ENCODE data around the gene CHRNA9. TPM values are rescaled to one million over a fixed set of nuclear protein-coding genes. Genes with fewer than 3 reads are reported as not detected.
A peak's percentile ranks its signal among the peaks of the same experiment; 100 is the strongest.

The CHRNA9 gene
- total RNA-seq, 2 donors from 2014 or later, result not detected

GRCh38 chr4:40301603-40302002 lies 33.5 kb upstream of the CHRNA9 start:
- H3K4me1 Mint-ChIP-seq (ENCODE audit: low read depth), result peaks cover 83% of the 10 kb centered on the region
- no peaks in the 10 kb centered on the region for H3K27me3 Mint-ChIP-seq (ENCODE audit: low read depth)
- peaks cover 9 to 10% of the 10 kb centered on the region in 2 donors for H3K36me3 Mint-ChIP-seq (ENCODE audit: insufficient read depth in 2 of 2)
- peaks cover 2 to 3% of the 10 kb centered on the region in 2 donors for H3K9me3 Mint-ChIP-seq
- H3K4me3 Mint-ChIP-seq, result peak overlapping the region; percentile 79 to 90
- peak; percentile 46 to 54 for ATAC-seq (replicated peaks in 1 of 2)
- peak; percentile 43 to 50 for DNase-seq
- H3K27ac Mint-ChIP-seq, result peak overlapping the region; percentile 66

DNA sequence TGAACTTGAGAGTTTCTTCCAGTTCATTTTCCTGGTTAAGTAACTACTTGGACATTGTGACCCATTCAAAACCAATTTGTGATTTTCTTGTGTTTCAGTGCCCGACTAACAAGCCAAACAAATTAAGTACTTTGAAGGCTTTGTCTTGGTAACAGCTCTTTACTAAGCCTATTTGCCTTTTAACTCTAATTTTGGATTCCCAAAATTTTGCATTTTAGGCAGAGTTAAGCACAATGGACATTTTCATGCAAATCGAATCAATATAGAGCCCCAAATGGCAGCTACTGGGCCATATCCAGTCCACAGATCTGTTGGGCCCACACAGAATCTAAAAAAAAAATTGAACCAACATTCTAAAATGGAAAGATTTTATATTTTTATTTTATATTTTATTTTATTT lies 31.4 kb upstream of the CHRNA9 start:
- no peak for ATAC-seq (replicated peaks in 1 of 2)
- Mint-ChIP-seq H3K4me1 (ENCODE audit: low read depth) (peaks cover 84% of the 10 kb centered on the region), H3K9me3 (peaks cover 2 to 3% of the 10 kb centered on the region in 2 donors), H3K27me3 (ENCODE audit: low read depth) (no peaks in the 10 kb centered on the region), H3K36me3 (ENCODE audit: insufficient read depth in 2 of 2) (peaks cover 7 to 10% of the 10 kb centered on the region in 2 donors), H3K4me3 (no peak overlapping the region), H3K27ac (no peak overlapping the region)
- no peak for DNase-seq

- Mint-ChIP-seq H3K27ac (peak overlapping the region; percentile 79), H3K27me3 (ENCODE audit: low read depth) (no peaks in the 10 kb centered on the region), H3K36me3 (ENCODE audit: insufficient read depth in 2 of 2) (peaks cover 7 to 10% of the 10 kb centered on the region in 2 donors), H3K4me3 (peak overlapping the region; percentile 77 to 80), H3K4me1 (ENCODE audit: low read depth) (peaks cover 85% of the 10 kb centered on the region), H3K9me3 (peaks cover 2 to 3% of the 10 kb centered on the region in 2 donors)
- peak; percentile 65 to 76 for DNase-seq
- ATAC-seq (replicated peaks in 1 of 2), result peak; percentile 65 to 72
These were observed 29.6 kb upstream of the CHRNA9 start for GRCh38 chr4:40305328-40306170.

DNA sequence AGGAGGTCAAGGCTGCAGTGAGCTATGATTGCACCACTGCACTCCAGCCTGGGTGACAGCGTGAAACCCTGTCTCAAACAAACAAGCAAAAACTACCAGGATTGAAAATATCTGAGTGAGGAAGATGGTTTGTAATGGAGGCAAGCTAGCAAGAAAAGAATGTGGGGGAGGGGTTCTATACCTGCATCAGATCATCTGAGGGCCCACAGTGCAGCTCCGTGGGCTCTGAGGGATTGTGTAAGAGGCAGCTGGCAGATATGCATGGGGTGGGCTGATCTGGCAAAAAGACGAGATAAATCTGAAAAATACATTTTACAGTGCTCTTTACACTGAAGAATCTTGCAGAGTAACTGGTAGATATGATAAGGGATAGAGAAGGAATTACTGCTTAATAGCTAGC lies 28.9 kb upstream of the CHRNA9 start:
- H3K27ac Mint-ChIP-seq, result peak overlapping the region; percentile 79

DNA sequence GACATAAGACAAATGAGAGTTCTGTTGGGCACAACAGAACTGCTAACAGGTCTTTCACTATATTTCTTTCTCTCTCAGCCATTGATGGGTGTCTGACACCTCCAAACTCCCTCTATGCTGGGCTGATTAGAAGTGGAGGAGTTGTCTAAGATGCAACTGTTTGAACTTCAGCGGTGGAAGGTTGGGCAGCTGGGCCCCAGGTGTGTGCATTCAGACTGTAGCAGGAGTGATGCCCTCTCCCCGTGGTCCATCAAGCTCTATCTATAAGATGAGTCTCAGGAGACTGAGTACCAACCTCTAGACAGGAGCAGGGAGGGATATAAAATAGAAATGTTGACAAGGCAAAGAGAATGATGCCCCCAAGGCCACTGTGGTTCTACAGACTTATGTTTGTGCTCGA lies 28.2 kb upstream of the CHRNA9 start:
- Mint-ChIP-seq H3K4me3 (peak overlapping the region; percentile 77 to 80), H3K27ac (peak overlapping the region; percentile 93), H3K27me3 (ENCODE audit: low read depth) (no peaks in the 10 kb centered on the region), H3K36me3 (ENCODE audit: insufficient read depth in 2 of 2) (peaks cover 7 to 10% of the 10 kb centered on the region in 2 donors), H3K9me3 (peaks cover 2 to 3% of the 10 kb centered on the region in 2 donors), H3K4me1 (ENCODE audit: low read depth) (peaks cover 85% of the 10 kb centered on the region)
- no peak for ATAC-seq (replicated peaks in 1 of 2)
- DNase-seq, result no peak

More for the DNA sequence above, 28.9 kb upstream of the CHRNA9 start:
- peaks cover 7 to 10% of the 10 kb centered on the region in 2 donors for H3K36me3 Mint-ChIP-seq (ENCODE audit: insufficient read depth in 2 of 2)
- no peaks in the 10 kb centered on the region for H3K27me3 Mint-ChIP-seq (ENCODE audit: low read depth)
- DNase-seq (no peak), ATAC-seq (replicated peaks in 1 of 2) (no peak)
- peaks cover 2 to 3% of the 10 kb centered on the region in 2 donors for H3K9me3 Mint-ChIP-seq
- H3K4me1 Mint-ChIP-seq (ENCODE audit: low read depth), result peaks cover 85% of the 10 kb centered on the region
- peak overlapping the region; percentile 77 to 80 for H3K4me3 Mint-ChIP-seq

- peak overlapping the region; percentile 77 to 80 for H3K4me3 Mint-ChIP-seq
- peaks cover 85% of the 10 kb centered on the region for H3K4me1 Mint-ChIP-seq (ENCODE audit: low read depth)
- ATAC-seq (replicated peaks in 1 of 2) (peak; percentile 54 to 57), DNase-seq (peak; percentile 72 to 78)
- peak overlapping the region; percentile 93 for H3K27ac Mint-ChIP-seq
- H3K36me3 Mint-ChIP-seq (ENCODE audit: insufficient read depth in 2 of 2), result peaks cover 6% of the 10 kb centered on the region in 2 donors
- H3K9me3 Mint-ChIP-seq, result peaks cover under 1 to 3% of the 10 kb centered on the region in 2 donors
- H3K27me3 Mint-ChIP-seq (ENCODE audit: low read depth), result no peaks in the 10 kb centered on the region
These were observed 27.3 kb upstream of the CHRNA9 start for GRCh38 chr4:40307627-40308497.

DNA sequence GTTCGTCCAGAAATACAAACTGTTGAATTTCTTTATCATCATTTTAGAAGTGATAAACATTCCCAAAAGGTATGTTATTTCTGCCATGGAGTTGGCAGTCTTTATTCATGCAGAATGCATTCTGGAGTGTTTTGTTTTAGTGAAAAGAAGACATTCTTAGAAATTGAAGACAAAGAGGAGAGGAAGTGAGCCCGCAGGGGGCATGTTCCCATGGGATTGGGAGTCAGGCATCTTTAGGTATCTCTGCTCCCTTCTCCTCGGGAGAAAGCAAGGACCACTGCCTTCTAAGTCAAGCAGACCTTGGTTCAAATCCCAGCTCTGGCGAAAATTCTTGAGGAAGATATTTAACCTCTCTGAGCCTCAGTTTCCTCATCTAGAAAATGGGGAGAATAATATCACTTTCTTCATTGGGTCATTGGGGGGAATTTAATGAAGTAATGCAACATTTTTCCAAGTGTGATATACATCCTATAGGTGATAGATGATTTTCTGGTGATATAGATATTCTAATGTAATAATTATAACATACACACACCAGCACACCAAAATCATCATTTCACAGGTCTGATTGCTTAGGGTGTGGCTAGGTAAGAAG lies 26.5 kb upstream of the CHRNA9 start:
- Mint-ChIP-seq H3K4me1 (ENCODE audit: low read depth) (peaks cover 89% of the 10 kb centered on the region), H3K27me3 (ENCODE audit: low read depth) (no peaks in the 10 kb centered on the region), H3K4me3 (peak overlapping the region; percentile 77 to 80), H3K27ac (peak overlapping the region; percentile 93), H3K9me3 (peaks cover 0 to 3% of the 10 kb centered on the region in 2 donors), H3K36me3 (ENCODE audit: insufficient read depth in 2 of 2) (peaks cover 5 to 6% of the 10 kb centered on the region in 2 donors)
- no peak for DNase-seq
- no peak for ATAC-seq (replicated peaks in 1 of 2)

- peak; percentile 87 to 90 for DNase-seq
- Mint-ChIP-seq H3K9me3 (peaks cover 0 to 3% of the 10 kb centered on the region in 2 donors), H3K36me3 (ENCODE audit: insufficient read depth in 2 of 2) (peaks cover 5 to 6% of the 10 kb centered on the region in 2 donors), H3K4me3 (peak overlapping the region; percentile 77 to 80), H3K27ac (peak overlapping the region; percentile 93), H3K27me3 (ENCODE audit: low read depth) (no peaks in the 10 kb centered on the region), H3K4me1 (ENCODE audit: low read depth) (peaks cover 96% of the 10 kb centered on the region)
- ATAC-seq (replicated peaks in 1 of 2), result peak; percentile 63 to 69
These were observed 25.8 kb upstream of the CHRNA9 start for GRCh38 chr4:40309250-40309774.

- Mint-ChIP-seq H3K9me3 (no peaks in the 10 kb centered on the region), H3K4me3 (peak overlapping the region in 1 of 2 donors; percentile 20), H3K4me1 (ENCODE audit: low read depth) (peaks cover 89% of the 10 kb centered on the region), H3K36me3 (ENCODE audit: insufficient read depth in 2 of 2) (peaks cover 0 to under 1% of the 10 kb centered on the region in 2 donors), H3K27me3 (ENCODE audit: low read depth) (no peaks in the 10 kb centered on the region), H3K27ac (no peak overlapping the region)
- no peak for DNase-seq
- no peak for ATAC-seq (replicated peaks in 1 of 2)
These were observed 24.9 kb upstream of the CHRNA9 start for GRCh38 chr4:40310225-40310624.

DNA sequence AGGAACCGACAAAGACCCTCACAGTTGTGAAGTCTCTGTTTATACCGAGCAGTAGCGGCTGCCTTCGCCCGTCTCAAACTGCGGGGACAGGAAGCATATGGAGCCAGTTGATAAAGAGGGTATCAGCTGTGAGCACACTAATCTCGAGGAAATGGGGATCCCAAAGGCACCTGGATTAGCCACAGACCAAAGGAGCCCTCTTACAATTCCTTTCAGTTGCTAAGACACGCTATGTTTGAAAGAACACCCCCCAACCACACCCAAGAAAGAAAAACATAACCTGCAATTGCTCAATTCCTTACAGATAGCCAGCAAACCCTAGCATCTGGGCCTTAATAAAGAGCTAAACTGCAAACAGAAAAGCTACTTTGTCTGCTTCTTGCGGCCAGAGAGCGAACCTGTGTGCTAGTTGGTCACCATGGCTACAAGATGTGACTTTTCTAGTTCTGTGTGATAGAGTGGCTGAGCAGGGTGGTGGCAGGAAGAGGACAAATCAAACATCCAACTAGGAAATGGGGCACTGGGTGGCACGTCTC lies 23.3 kb upstream of the CHRNA9 start:
- peak in 1 of 2 donors; percentile 44 for DNase-seq

DNA sequence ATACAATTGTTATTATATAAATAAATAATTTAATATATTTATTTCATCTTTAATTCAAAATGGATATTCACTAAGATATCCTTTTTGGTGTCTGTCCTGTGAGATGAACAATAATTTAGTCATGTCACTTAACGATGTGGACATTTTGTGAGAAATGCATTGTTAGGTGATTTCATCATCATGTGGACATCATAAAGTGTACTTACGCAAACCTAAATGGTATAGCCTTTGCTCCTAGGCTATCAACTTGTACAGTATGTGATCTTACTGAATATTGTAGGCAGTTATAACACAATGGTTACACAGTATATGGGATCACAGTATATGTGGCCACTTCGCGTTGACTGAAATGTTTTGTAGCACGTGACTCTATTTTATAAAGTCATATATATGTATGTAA lies 20.2 kb upstream of the CHRNA9 start:
- H3K9me3 Mint-ChIP-seq, result no peaks in the 10 kb centered on the region

More for the DNA sequence above, 23.3 kb upstream of the CHRNA9 start:
- Mint-ChIP-seq H3K4me1 (ENCODE audit: low read depth) (peaks cover 89% of the 10 kb centered on the region), H3K27me3 (ENCODE audit: low read depth) (no peaks in the 10 kb centered on the region), H3K36me3 (ENCODE audit: insufficient read depth in 2 of 2) (no peaks in the 10 kb centered on the region), H3K4me3 (peak overlapping the region; percentile 13 to 63), H3K27ac (no peak overlapping the region), H3K9me3 (no peaks in the 10 kb centered on the region)
- ATAC-seq (replicated peaks in 1 of 2), result peak; percentile 12 to 29

GRCh38 chr4:40316333-40316781 lies 18.8 kb upstream of the CHRNA9 start:
- Mint-ChIP-seq H3K9me3 (no peaks in the 10 kb centered on the region), H3K4me3 (peak overlapping the region; percentile 94 to 99), H3K27ac (peak overlapping the region; percentile 100), H3K27me3 (ENCODE audit: low read depth) (no peaks in the 10 kb centered on the region), H3K4me1 (ENCODE audit: low read depth) (peaks cover 80% of the 10 kb centered on the region), H3K36me3 (ENCODE audit: insufficient read depth in 2 of 2) (no peaks in the 10 kb centered on the region)
- peak; percentile 45 to 55 for DNase-seq
- peak; percentile 73 to 76 for ATAC-seq (replicated peaks in 1 of 2)

More for the DNA sequence above, 20.2 kb upstream of the CHRNA9 start:
- ATAC-seq (replicated peaks in 1 of 2) (no peak), DNase-seq (no peak)
- Mint-ChIP-seq H3K4me1 (ENCODE audit: low read depth) (peaks cover 82% of the 10 kb centered on the region), H3K36me3 (ENCODE audit: insufficient read depth in 2 of 2) (no peaks in the 10 kb centered on the region), H3K27ac (no peak overlapping the region), H3K27me3 (ENCODE audit: low read depth) (no peaks in the 10 kb centered on the region), H3K4me3 (no peak overlapping the region)
